Adrenal gland (tissue), 12 donors: ENCODE data around the gene ITGA11. TPM values are rescaled to one million over a fixed set of nuclear protein-coding genes. Genes with fewer than 3 reads are reported as not detected.

Source experiments
- DNase-seq, 7 donors: peaks; one replicate each; pipeline ENCODE4 v3.0.0-alpha.2; 2019 to 2020
- H3K27ac ChIP-seq, 5 donors: fragments of 200-600 bp; sonication (generic) in 4 of 5; 1 replicate in 3 of 5; 2 replicates in 2 of 5; pipeline versions ENCODE4 v1.5.1 to v1.8.0; 2016 to 2020; ENCODE audit warnings: mild to moderate bottlenecking in 1 of 5
- H3K27me3 ChIP-seq: fragments of 200-600 bp; 2 replicates; pipeline ENCODE4 v1.8.0; 2021
- H3K36me3 ChIP-seq, 2 donors: fragments of 200-600 bp; replicated peaks in 1 of 2; 1 replicate in 1 of 2; 2 replicates in 1 of 2; pipeline versions ENCODE4 v1.5.1 to v1.8.0; 2018 to 2022
- H3K4me1 ChIP-seq, 2 donors: fragments of 200-600 bp; replicated peaks in 1 of 2; 1 replicate in 1 of 2; 2 replicates in 1 of 2; pipeline versions ENCODE4 v1.5.1 to v1.8.0; 2018 to 2021
- H3K4me3 ChIP-seq, 4 donors: fragments of 200-600 bp; sonication (generic) in 3 of 4; one replicate each; pipeline ENCODE4 v1.5.1; 2016 to 2018
- H3K9me3 ChIP-seq, 3 donors: fragments of 200-600 bp; sonication (generic) in 1 of 3; replicated peaks in 1 of 3; 1 replicate in 2 of 3; 2 replicates in 1 of 3; pipeline versions ENCODE4 v1.5.1 to v1.8.0; 2016 to 2021
- CTCF ChIP-seq, 6 experiments: fragments of 450-650 bp in 4 of 6; fragments of 200-600 bp in 2 of 6; sonication (generic) in 1 of 6; IDR thresholded peaks; 1 replicate in 5 of 6; 2 replicates in 1 of 6; pipeline versions ENCODE4 v1.5.1 to v1.8.0; 2016 to 2021; ENCODE audit warnings: antibody characterized with exemption in 6 of 6, mild to moderate bottlenecking in 2 of 6, moderate library complexity in 1 of 6
- POLR2A ChIP-seq, 2 donors: fragments of 450-650 bp; IDR thresholded peaks; one replicate each; pipeline ENCODE4 v1.6.1; 2017; ENCODE audit warnings: antibody characterized with exemption in 2 of 2, mild to moderate bottlenecking in 2 of 2, moderate library complexity in 1 of 2
- WGBS, 4 donors: extraction: QIAGEN DNeasy Blood & Tissue Kit in 2 of 4; methylation state at CpG; one replicate each; pipeline versions ENCODE4 v1.1.5 to v1.1.7; 2013 to 2017; 5-methylcytosine and 5-hydroxymethylcytosine counted together
- intact Hi-C, 2 donors: fragments of 100-400 bp; cut with DNase I; formaldehyde crosslinking; loops; one replicate each; pipeline versions ENCODE4 v1.14.1 to v1.15.0; 2022 to 2023
- polyA plus RNA-seq, 3 donors: library from polyadenylated mRNA; stranded (reverse); fragments of 200-250 nt in 2 of 3; fragments of 350-450 nt in 1 of 3; fragmentation: Illumina TruSeq in 1 of 3; extraction: RNeasy Lipid Tissue Mini Kit (QIAGEN cat#74804) in 1 of 3; gene quantifications; one replicate each; pipeline ENCODE4 v1.2.3, GENCODE V29; 2013 to 2014
- total RNA-seq, 9 donors: library from RNA; depleted of rRNA in 4 of 9; stranded (reverse); fragments of >200 nt in 4 of 9; fragments of 120-200 nt in 1 of 9; fragmentation: NEBNext Ultra II Directional in 1 of 9; extraction: Animal tissue kit (Norgen Biotek cat#: 25700) in 1 of 9; gene quantifications; one replicate each; pipeline versions ENCODE4 v1.1.0 to v1.2.4, GENCODE V29; 2013 to 2023
- donor health status: healthy with polysubstance abuse.
- donor health status: Bipolar disorder and iron deficiency.
- donor health status: DM: yes; HTN: yes; CAD: no.
- donor health status: DM: no; HTN: no; CAD: no.
- donor health status: DM: no; HTN: no; CAD: no.
- donor health status: DM: yes; HTN: yes; CAD: no.

ITGA11 gene
- total and polyA plus RNA-seq, 12 donors = 1.4 to 52.5 (median 7.5) TPM

- WGBS, 4 donors = 65 to 78% (median 70%) methylated on average over 6 to 17 of the region's 17 CpGs
- intact Hi-C loops = no loop called here
- TF ChIP-seq CTCF (IDR thresholded peaks at IDR 0.05) (no peak), POLR2A (IDR thresholded peaks at IDR 0.05) (no peak)
- no peak overlapping the region for H3K4me3 ChIP-seq
- H3K9me3 ChIP-seq = no peaks in the 10 kb centered on the region
- DNase-seq = peak in 1 of 7 donors; percentile 34
- no peaks in the 10 kb centered on the region for H3K36me3 ChIP-seq
- no peaks in the 10 kb centered on the region for H3K27me3 ChIP-seq
- H3K27ac ChIP-seq = peak overlapping the region in 3 of 5 donors; percentile 29 to 72 (median 65)
- H3K4me1 ChIP-seq = peaks cover 13 to 14% of the 10 kb centered on the region in 2 donors
These were observed 89.9 kb downstream of the ITGA11 start for GRCh38 chr15:68341760-68342725.

DNA sequence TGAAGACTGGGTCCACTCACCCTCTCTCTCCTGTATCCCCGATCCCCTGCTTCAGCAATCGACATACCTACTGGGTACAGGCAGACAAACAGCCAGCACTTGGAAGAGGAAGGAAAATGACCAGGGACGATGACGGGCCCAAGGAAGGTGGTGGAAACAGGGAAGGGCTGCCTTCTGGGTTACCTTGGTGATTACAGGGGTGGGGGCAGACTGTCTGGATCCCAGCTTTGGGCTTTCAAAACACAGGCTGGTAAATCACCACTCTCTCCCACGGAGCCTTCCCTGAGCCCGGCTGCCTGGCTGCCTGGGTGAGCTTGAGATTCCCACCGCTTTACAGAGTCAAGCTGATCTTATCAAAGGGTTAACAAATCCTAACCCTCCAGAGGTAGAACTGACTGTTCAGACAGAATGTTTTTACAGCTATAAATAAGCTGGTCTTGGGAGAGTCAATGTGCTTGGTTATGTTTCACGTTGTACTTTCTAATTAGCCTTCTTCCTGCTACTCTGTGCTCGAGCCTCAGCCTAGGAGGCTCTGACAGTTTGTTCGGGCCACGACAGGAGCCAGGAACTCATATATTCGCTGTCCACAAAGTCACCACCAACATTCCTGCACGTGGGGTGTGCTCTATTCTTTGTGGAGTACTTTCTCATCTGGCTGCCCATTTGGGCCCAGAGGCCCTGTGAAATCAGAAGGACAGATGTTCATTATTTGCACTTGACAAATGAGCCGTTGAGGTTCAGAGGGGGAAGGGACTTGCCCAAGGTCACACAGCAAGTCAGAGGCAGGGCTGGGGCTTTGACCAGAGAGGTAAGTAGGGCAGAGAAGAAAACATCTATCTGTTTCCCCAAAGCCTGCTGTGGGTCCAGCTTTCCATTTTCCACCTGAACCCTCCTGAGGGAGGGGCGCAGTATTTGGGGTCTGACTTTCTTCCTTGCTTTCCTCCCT, 91.0 kb downstream of the ITGA11 start:
- peak in 1 of 7 donors; percentile 51 for DNase-seq
- no peaks in the 10 kb centered on the region for H3K27me3 ChIP-seq
- H3K27ac ChIP-seq = peak overlapping the region in 4 of 5 donors; percentile 26 to 72 (median 47)
- no peaks in the 10 kb centered on the region for H3K9me3 ChIP-seq
- intact Hi-C loops = no loop called here
- H3K4me1 ChIP-seq = peaks cover 13 to 14% of the 10 kb centered on the region in 2 donors
- TF ChIP-seq POLR2A (IDR thresholded peaks at IDR 0.05) (no peak), CTCF (IDR thresholded peaks at IDR 0.05) (no peak)
- no peaks in the 10 kb centered on the region for H3K36me3 ChIP-seq
- 57 to 64% (median 62%) methylated on average over 15 of the region's 15 CpGs for WGBS, 4 donors
- H3K4me3 ChIP-seq = no peak overlapping the region

- Histone ChIP-seq H3K9me3 (no peaks in the 10 kb centered on the region), H3K36me3 (no peaks in the 10 kb centered on the region), H3K4me3 (no peak overlapping the region), H3K27me3 (no peaks in the 10 kb centered on the region), H3K4me1 (peaks cover 20 to 26% of the 10 kb centered on the region in 2 donors), H3K27ac (no peak overlapping the region)
- DNase-seq = no peak
- TF ChIP-seq POLR2A (IDR thresholded peaks at IDR 0.05) (no peak), CTCF (IDR thresholded peaks at IDR 0.05) (no peak)
- intact Hi-C loops = no loop called here
- 89 to 100% (median 96%) methylated on average over 8 to 10 of the region's 10 CpGs for WGBS, 4 donors
These were observed 92.5 kb downstream of the ITGA11 start for GRCh38 chr15:68339481-68339880.

- intact Hi-C loops = no loop called here
- Histone ChIP-seq H3K4me3 (no peak overlapping the region), H3K27me3 (no peaks in the 10 kb centered on the region), H3K4me1 (peaks cover 37 to 42% of the 10 kb centered on the region in 2 donors), H3K36me3 (no peaks in the 10 kb centered on the region), H3K27ac (no peak overlapping the region), H3K9me3 (no peaks in the 10 kb centered on the region)
- DNase-seq = peak in 3 of 7 donors; percentile 31 to 48 (median 41)
- TF ChIP-seq CTCF (IDR thresholded peaks at IDR 0.05) = no peak
- no peak for TF ChIP-seq POLR2A (IDR thresholded peaks at IDR 0.05)
- 55 to 60% (median 57%) methylated on average over 5 to 6 of the region's 6 CpGs for WGBS, 4 donors
These were observed 94.1 kb downstream of the ITGA11 start for GRCh38 chr15:68337826-68338225.
